ENCODE results near the gene CKS1B. TPM values are rescaled to one million over a fixed set of nuclear protein-coding genes. Genes with fewer than 3 reads are reported as not detected.

The CKS1B gene
- total RNA-seq, 2 donors from 2014 or later: 33.5 to 47.5 TPM

DNA sequence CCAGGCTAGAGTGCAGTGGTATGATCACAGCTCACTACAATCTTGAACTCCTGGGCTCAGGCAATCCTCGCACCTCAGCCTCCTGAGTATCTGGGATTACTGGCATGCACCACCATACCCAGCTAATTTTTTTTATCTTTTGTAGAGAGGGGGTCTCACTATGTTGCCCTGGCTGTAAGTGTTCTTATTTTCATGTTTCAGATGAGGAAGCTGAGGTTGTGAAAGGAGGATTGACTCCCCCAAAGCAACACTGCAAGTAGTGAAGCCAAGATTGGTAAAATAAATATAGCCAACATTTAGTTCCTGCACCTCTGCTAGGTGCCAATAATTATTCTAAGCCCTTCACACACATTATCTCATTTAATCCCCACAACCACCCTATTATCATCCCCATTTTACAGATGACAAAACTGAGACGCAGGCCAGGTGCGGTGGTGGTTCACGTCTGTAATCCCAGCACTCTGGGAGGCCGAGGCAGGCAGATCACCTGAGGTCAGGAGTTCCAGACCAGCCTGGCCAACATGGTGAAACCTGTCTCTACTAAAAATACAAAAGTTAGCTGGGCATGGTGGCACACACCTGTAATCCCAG lies 40.0 kb upstream of the CKS1B start:
- no peaks in the 10 kb centered on the region for H3K36me3 ChIP-seq
- TF ChIP-seq POLR2AphosphoS5 (IDR thresholded peaks at IDR 0.05) (no peak), POLR2A (IDR thresholded peaks at IDR 0.05) (no peak)
- TF ChIP-seq, protein P1, sequence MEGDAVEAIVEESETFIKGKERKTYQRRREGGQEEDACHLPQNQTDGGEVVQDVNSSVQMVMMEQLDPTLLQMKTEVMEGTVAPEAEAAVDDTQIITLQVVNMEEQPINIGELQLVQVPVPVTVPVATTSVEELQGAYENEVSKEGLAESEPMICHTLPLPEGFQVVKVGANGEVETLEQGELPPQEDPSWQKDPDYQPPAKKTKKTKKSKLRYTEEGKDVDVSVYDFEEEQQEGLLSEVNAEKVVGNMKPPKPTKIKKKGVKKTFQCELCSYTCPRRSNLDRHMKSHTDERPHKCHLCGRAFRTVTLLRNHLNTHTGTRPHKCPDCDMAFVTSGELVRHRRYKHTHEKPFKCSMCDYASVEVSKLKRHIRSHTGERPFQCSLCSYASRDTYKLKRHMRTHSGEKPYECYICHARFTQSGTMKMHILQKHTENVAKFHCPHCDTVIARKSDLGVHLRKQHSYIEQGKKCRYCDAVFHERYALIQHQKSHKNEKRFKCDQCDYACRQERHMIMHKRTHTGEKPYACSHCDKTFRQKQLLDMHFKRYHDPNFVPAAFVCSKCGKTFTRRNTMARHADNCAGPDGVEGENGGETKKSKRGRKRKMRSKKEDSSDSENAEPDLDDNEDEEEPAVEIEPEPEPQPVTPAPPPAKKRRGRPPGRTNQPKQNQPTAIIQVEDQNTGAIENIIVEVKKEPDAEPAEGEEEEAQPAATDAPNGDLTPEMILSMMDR (IDR thresholded peaks at IDR 0.05): no peak
- 97% methylated on average over 5 of the region's 5 CpGs for WGBS
- no peaks in the 10 kb centered on the region for H3K27me3 ChIP-seq (replicated peaks; ENCODE audit: insufficient read depth)
- H3K27ac ChIP-seq: no peak overlapping the region
- no peak overlapping the region for H3K4me3 ChIP-seq
- H3K4me1 ChIP-seq (replicated peaks): peaks cover 8% of the 10 kb centered on the region
- DNase-seq (ENCODE audit: low spot score): no peak
- H3K9me3 ChIP-seq: no peaks in the 10 kb centered on the region
- intact Hi-C loops (cut with DNase I): no loop called here

DNA sequence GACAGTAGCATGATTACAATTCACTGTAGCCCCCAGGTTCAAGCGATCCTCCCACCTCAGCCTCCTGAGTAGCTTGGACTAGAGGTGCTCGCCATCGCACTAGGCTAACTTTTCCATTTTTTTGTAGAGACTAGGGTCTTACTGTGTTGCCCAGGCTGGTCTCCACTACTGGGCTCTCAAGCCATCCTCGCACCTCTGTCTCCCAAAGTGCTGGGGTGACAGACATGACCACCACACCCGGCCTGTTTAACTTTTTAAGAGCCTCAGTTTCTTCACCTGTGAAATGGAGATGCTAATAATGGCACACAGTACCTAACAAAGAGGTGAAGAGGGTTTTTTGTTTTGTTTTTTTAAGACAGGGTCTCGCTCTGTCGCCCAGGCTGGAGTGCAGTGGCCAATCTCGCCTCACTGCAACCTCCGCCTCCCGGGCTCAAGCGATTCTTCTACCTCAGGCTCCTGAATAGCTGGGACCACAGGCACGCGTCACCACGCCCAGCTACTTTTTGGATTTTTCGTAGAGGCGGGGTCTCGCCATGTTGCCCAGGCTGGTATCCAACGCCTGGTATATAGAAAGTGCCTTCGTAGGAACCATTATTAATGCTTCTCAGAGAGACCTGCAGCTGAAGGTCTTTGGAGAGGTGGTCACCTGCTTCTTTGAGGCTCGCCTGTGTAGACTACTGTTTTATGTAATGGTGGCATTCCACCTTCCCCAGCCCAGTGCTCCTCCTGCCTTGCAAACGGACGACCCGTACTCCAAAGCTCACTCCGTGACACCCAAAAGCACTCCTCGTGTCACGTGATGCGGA lies 38.5 kb upstream of the CKS1B start:
- Histone ChIP-seq H3K4me3 (peak overlapping the region; percentile 66 to 69), H3K9me3 (no peaks in the 10 kb centered on the region), H3K27ac (peak overlapping the region; percentile 99), H3K4me1 (replicated peaks) (peaks cover 12% of the 10 kb centered on the region), H3K36me3 (no peaks in the 10 kb centered on the region), H3K27me3 (replicated peaks; ENCODE audit: insufficient read depth) (no peaks in the 10 kb centered on the region)
- intact Hi-C loops (cut with DNase I): no loop called here
- 27% methylated on average over 27 of the region's 27 CpGs for WGBS
- no peak for TF ChIP-seq POLR2AphosphoS5 (IDR thresholded peaks at IDR 0.05)
- TF ChIP-seq, protein P1 (IDR thresholded peaks at IDR 0.05): no peak
- no peak for DNase-seq (ENCODE audit: low spot score)

DNA sequence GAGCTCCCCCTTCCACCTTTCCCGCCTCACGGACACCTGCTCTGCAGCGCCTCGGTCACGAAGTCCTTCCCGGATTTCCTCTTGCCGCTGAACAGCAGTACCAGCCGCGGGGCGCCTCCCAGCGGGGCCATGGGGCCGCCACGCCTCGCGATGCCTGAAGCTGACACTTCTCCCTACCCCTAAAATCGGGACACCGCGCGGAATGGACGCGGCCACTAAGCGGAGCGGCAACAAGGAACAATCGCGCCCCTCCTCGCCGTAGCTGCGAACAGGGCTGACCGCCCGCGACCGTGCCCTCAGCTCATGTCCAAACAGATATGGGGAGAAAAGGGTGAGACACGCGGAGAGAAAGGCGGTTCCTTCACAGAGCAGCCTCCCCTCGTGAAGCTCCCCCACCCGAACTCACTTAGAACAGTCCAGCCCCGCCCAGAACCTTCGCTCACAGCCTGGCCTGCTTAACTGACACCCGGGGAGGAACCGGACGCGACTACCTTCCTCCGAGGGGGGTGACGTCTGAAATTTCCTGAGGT lies 37.9 kb upstream of the CKS1B start, which contains the start of gene PMVK:
Gene PMVK (minus strand): TSS at position 165 of the 530 bp plus-strand sequence. CDS start 34 bp downstream, at position 131.
- TF ChIP-seq, protein P1 (IDR thresholded peaks at IDR 0.05): peak in 3 of 4 experiments; percentile 31 to 63 (median 57)
- peak; percentile 63 for TF ChIP-seq POLR2AphosphoS5 (IDR thresholded peaks at IDR 0.05)
- peak; percentile 70 for TF ChIP-seq POLR2A (IDR thresholded peaks at IDR 0.05)
- peak within 1 kb of the TSS; percentile 99 for H3K27ac ChIP-seq
- peaks cover 19% of the 10 kb centered on the region for H3K4me1 ChIP-seq (replicated peaks)
- DNase-seq (ENCODE audit: low spot score): peak; percentile 96
- H3K27me3 ChIP-seq (replicated peaks; ENCODE audit: insufficient read depth): no peaks in the 10 kb centered on the region
- H3K4me3 ChIP-seq: peak within 1 kb of the TSS; percentile 66 to 69
- no peaks in the 10 kb centered on the region for H3K9me3 ChIP-seq
- intact Hi-C loops (cut with DNase I): no loop called here
- H3K36me3 ChIP-seq: no peaks in the 10 kb centered on the region
- WGBS: under 1% methylated on average over 44 of the region's 45 CpGs

DNA sequence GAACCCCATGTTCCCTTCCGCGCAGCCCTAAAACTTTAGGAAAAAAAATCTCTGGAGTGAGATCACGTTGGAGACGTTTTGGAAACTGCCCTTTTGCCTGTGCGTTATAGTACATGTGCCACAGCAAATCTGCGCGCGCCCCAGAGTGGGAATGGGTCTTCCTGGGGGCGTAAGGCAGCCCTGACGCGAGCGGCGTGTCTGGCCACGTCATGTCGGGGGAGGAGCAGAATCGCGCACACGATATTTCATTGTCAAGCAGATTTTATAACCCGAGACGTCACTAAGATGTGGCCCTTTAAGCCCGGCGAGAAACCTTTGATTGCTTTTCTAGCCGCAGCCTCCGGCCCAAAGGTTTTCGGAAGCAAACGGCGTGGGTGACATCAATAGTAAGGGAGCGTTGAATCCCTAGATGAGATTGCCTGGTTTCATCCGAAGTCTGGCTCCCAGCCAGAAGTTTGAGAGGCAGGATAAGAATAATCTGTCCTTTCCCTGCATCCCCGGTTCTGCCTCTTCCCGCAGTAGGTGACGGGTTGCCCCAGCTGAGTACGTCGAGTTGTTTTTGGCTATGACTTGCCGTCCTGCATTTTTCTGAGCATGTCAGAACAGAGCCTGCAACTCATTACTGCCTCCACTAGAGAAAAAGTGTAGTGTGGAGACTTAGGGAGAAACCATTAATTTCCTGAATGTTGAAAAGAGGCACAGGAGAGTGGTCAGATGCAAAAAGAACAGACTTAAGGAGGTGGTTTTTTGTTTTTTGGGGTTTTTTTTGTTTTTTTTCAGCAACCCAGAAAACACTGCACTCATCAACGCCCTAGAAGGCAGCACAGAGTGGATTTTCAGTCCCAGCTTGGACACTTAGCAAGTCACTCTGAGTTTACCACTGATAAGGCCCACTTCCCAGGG lies 37.1 kb upstream of the CKS1B start:
- whole genome bisulfite sequencing: under 1% methylated on average over 36 of the region's 36 CpGs

More for the DNA sequence above, 37.1 kb upstream of the CKS1B start:
- Histone ChIP-seq H3K36me3 (no peaks in the 10 kb centered on the region), H3K27ac (peak overlapping the region; percentile 99), H3K9me3 (no peaks in the 10 kb centered on the region), H3K4me3 (peak overlapping the region; percentile 66 to 69), H3K4me1 (replicated peaks) (peaks cover 20% of the 10 kb centered on the region), H3K27me3 (replicated peaks; ENCODE audit: insufficient read depth) (no peaks in the 10 kb centered on the region)
- intact Hi-C loops (cut with DNase I): no loop called here
- TF ChIP-seq, protein P1 (IDR thresholded peaks at IDR 0.05): peak in 3 of 4 experiments; percentile 23 to 51 (median 37)
- peak; percentile 77 for TF ChIP-seq POLR2AphosphoS5 (IDR thresholded peaks at IDR 0.05)
- peak; percentile 85 for TF ChIP-seq POLR2A (IDR thresholded peaks at IDR 0.05)
- peak; percentile 87 for DNase-seq (ENCODE audit: low spot score)
